GM19438 (cell line): ENCODE results near the gene TRIM14.
"Not testable (repeated sequence)": the region's sequence is repeated elsewhere in the genome, so short reads cannot be mapped to it uniquely, and the experiment has no call there.

Experiments used
- ATAC-seq: cut with Tn5 transposase; IDR thresholded peaks from one replicate; pipeline ENCODE4 v1.9.1; 2021; ENCODE audit warnings: low read depth; ENCODE audit not compliant: unreplicated experiment

The TRIM14 gene

DNA sequence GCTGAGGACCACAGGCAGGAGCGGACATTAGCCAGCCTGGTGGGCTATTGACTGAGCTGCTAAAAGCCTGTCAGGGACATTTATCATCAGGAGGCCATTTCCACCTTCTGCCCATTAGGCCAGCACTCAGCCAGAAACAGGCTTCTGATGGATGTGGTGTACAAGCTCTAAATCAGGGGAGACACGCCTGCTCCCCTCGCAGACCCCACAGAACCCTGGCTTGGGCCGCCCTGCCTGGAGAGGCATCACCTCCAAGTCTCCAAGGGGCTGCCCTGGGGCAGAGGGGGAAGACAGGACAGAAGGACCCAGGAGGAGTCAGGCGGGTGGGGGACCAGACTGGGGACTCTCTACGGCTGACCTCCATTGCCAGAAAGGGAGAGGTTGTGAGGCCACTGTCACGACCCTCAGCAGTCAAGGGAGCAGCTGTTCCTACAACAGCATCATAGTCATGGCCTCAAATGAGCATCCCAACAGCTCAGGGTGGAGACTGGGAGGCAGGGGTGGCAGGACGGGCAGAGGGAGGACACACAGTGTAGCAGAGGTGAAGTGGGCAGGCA, 24.0 kb upstream of the TRIM14 start:
- no peak for ATAC-seq

DNA sequence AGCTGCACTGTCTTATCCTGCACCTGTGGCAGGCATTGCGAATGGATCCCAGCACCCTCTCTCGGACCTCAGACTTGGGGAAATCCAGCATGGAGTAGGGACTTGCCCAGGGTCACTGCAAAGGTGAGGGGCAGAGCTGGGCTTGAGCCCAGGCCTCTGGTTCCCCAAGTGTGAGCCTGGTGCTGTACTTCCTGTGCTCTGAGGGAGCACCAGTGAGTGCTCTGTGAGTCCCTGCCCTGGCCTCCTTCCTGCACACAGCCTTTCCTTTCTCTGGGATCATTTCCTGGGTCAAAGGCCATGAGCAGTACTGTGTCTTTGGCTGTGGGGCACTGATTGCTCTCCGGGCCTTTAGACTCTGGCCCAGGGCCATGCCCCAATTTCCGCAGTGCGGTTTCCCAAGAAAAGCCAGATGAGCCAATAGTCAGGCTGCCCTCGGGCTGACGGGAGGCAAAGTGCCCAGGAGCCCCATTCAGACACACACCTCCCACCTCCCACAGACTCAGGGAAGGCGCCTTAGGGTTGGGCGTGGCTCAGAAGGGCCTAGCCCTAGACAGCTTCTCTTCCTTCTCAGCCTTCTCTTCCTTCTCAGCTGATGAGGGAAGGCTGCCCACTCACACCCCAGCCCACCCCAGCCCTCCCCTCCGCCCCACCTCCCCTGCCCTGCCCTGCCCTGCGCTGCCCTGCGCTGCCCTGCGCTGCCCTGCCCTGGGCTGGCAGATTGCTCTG, 23.3 kb upstream of the TRIM14 start:
- ATAC-seq: no peak

- ATAC-seq: no peak
These were observed 21.5 kb upstream of the TRIM14 start for GRCh38 chr9:98140503-98140902.

- no peak for ATAC-seq
These were observed 17.5 kb upstream of the TRIM14 start for GRCh38 chr9:98136489-98136888.

DNA sequence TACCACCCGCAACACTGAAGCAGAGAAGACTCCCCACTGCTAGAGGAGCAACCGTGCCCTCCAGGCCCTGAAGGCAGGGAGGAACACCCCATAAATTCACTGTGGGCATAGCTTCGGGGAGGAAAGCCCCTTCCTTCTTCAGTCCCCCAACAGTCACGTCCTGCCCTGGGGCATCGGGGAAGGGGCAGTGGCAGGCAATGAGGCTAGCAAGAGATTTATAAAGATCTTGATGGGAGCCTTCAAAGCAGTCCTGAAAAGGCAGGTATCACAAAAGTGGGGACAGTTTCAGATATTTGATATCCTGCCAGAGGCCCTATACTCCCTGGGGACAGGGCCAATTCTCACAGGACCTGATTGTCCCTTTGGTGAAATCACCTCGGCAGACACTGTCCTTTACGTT, 16.9 kb upstream of the TRIM14 start:
- ATAC-seq: no peak

- no peak for ATAC-seq
These were observed 16.5 kb upstream of the TRIM14 start for GRCh38 chr9:98135558-98135934.

- ATAC-seq: no peak
These were observed 15.9 kb upstream of the TRIM14 start for GRCh38 chr9:98134702-98135557.

DNA sequence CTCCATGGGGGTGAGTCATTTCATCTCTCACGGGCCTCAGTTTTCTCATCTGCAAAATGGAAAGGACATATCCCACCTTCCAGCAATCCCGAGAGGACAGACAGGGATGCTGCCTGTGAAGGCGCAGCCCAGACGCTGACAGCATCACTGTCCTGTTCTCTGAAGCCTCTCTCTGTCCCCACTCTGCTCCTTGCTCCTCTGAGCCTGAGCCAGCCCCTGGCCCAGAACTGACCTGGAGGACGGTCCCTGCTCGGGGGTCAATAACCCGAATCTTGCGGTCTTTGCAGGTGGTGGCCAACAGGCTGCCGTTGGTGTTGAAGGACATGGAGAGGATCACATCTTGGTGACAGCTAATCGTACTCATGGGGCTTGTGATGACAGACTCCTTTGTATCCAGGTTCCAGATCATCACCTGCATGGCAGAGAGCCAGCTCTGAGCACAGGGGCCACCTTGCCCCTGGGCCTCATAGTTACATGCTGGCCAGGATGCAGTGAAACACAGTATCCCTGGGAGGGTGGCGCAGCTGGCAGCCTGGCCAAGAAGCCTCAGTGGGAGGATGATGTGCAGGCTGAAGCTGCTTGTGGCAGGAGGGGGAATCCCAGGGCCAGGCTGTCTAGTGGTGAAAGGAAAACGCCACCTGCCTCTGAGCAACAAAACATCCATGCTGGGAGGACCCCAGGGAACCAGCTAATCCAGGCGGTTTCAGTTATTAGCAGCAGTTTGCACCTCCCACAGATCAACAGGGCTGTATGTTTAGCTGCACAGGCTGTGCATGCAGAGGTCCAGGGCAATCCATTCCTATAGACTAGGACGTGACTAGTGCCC, 14.0 kb upstream of the TRIM14 start:
- ATAC-seq: no peak

DNA sequence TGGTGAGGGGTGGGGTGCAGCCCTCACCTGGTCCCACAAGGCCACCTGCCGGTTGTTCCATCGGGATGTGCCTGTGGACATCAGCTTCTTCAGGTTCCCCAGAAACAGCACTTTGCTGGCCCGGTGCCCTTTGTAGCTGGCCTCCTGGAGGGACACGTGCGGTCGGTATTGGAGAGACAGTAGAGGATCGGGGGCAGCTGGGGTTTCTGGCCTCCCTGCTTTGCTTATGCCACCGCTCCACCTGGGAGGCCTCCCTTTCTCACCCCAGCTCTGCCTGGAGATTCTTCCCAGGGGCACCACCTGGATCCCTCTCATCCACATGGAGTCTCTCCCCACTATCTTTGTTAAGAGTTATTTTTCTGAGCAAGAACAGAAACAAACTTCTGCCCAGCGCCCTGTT, 13.1 kb upstream of the TRIM14 start:
- no peak for ATAC-seq

- no peak for ATAC-seq
These were observed 11.7 kb upstream of the TRIM14 start for GRCh38 chr9:98130576-98131228.

DNA sequence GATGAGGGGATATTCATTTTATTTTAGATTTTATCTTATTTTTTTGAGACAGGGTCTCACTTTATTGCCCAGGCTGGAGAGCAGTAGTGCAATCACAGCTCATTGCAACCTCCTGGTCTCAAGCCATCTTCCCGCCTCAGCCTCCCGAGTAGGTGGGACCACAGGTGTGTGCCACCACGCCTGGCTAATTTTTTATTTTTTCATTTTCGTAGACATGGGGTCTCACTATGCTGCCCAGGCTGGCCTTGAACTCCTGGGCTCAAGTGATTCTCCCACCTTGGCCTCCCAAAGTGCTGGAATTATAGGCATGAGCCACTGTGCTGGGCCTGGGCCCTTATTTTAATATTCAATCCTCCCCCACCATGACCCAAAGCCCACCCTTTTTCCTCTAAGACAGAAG, 11.0 kb upstream of the TRIM14 start:
- ATAC-seq: not testable (repeated sequence)

DNA sequence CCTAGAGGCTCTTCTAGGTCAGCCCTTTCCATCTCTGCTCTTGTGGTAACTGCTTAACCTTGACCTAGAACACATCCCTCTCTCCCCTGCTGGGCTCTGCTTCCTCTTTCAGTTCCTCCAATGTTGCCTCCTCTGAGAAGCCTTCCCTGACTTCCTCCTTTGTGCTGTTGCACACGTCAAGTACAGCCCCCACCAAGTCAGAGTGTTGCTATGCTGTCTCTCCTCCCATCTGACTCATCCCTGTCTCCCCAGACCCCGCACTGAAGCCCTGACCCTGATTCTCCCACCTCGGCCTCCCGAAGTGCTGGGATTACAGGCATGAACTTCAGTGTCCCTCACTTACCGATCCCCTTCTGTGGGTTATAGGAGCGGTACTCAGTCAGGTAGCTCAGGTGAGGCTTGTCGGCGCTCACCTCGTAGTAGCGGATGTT, 10.4 kb upstream of the TRIM14 start:
- no peak for ATAC-seq

DNA sequence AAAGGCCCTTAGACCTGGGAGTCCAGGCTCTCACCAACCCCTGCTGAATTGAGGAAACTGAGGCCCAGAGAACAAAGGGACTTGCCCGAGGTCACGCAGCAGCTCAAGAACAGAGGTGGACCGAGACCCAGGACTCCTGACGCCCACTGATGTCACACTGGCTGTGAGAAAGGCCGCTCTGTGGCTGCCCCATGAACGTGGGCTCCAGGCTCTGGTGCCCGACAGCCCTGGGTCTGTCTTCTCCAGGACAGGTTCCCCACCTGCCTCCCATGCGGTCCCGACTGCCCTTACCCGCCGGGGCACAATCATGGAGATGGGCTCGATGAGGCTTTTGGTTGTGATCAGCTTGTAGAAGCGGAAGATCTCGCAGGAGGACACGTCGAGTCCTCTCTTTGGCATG, 9.3 kb upstream of the TRIM14 start:
- no peak for ATAC-seq

DNA sequence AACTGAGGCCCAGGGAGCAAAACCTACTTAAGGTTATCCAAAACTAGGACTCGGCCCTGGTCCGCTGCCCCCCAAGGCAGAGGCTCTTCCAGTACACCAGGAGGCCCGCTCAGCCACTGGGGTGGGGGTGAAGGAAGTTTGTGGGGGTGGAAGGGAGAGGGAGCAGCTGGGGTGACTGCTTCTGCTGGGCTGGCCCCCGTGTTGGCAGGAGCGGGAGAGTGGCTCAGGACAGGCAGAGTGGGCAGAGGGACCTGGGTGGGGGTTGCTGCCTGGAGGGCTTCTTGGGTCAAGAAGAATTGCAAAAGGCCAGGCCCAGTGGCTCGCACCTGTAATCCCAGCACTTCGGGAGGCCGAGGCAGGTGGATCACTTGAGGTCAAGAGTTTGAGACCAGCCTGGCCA, 8.2 kb upstream of the TRIM14 start:
- ATAC-seq: no peak

DNA sequence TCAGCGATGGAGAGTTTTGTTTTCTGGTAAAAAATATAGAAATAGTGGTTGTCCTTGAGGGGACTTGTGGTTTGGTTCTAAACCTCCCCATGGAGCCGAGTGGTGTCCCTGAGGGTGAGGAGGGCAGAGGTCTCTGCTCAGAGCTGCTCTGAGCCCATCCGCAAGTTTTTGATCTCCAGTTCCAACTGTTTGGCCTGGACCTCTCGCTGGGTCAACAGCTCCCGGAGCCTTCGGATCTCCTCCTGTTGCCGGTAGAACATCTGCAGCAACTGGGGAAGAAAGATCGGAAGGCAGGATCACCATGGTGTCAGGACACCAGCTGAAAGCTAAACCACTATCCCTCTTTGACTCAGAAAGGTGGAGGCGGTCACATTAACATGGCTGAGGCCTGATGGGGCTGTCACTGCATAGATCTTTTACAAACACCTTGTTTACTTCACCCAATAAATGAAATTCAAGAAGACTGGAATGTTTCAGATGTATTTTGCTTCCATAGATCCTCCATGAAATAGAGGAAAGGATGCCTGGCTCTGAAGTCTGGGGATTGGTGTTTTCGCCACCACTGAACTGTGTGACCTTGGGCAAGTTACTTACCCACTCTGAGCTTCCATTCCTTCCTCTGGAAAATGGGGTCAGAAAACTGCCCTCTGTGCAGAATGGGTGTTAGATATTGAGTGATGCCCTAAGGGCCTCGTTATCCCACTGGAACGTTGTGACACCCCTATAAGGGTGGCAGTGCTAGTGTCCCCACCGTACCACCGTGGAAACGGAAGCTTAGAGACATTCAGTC, 5.8 kb upstream of the TRIM14 start:
- ATAC-seq: no peak

DNA sequence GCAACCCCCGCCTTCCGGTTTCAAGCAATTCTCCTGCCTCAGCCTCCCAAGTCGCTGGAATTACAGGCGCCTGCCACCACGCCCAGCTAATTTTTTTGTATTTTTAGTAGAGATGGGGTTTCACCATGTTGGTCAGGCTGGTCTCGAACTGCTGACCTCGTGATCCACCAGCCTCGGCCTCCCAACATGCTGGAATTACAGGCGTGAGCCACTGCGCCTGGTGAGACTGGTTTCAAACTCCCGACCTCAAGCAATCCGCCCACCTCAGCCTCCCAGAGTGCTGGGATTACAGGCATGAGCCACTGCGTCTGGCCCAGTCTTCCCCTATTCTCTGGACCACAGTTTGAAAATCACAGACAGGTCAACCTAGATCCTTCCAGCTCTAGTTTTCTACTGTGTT, 5.1 kb upstream of the TRIM14 start:
- ATAC-seq: not testable (repeated sequence)

GRCh38 chr9:98121058-98121457, 2.0 kb upstream of the TRIM14 start:
- no peak for ATAC-seq

DNA sequence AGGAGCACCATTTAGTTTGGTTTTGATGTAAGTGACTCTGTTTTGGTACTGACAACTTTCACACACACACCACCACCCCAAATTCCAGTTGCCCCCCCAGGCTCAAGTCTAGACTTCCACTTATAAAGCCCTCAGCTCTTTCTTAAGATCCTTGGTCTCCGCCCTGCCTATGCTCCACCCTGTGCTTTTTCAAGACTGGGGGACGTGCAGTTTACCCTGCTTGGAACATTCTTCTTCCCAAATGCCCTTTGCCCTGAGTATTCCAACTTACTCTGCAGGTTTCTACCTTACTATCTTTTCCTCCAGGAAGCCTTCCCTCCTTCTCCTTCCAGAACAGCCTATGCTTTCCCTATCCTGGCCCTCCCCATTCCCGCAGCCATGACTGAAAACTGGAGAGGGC, 1.5 kb upstream of the TRIM14 start:
- ATAC-seq: no peak

- peak; percentile 66 for ATAC-seq
These were observed 910 bp downstream of the TRIM14 start for GRCh38 chr9:98117984-98118639.
